B cell (primary cell): Measurements from ENCODE around the gene ADAR. TPM values are rescaled to one million over a fixed set of nuclear protein-coding genes. Genes with fewer than 3 reads are reported as not detected.

Experiments used
- ATAC-seq: fragments of 200-7000 bp; cut with Tn5 transposase; one replicate; pipeline ENCODE4 v1.10.0; 2021; ENCODE audit warnings: low read depth, mild to moderate bottlenecking, moderate number of reproducible peaks, moderate library complexity
- CTCF ChIA-PET: fragments of 350-600 bp; sonication (Branson Sonifier 250); formaldehyde crosslinking; loops from one replicate; lab custom pipeline; 2021; ENCODE audit warnings: antibody characterized with exemption, inconsistent platforms; lab: Charles Lee
- POLR2A ChIA-PET: fragments of 350-600 bp; sonication (Branson Sonifier 250); formaldehyde crosslinking; loops from one replicate; lab custom pipeline; 2021; ENCODE audit warnings: antibody characterized with exemption; lab: Charles Lee
- DNase-seq: peaks from one replicate; pipeline ENCODE4 v3.0.0; 2013
- H2AFZ ChIP-seq: 2 replicates; pipeline ENCODE4 v1.6.1; 2012; ENCODE audit warnings: mild to moderate bottlenecking, low read depth, low read length; ENCODE audit not compliant: insufficient read depth, poor library complexity, severe bottlenecking
- H3K27ac ChIP-seq, 2 donors: 1 replicate in 1 of 2; 2 replicates in 1 of 2; pipeline ENCODE4 v1.5.1; 2012 to 2013; ENCODE audit warnings: low read length in 2 of 2, mild to moderate bottlenecking in 2 of 2, moderate library complexity in 1 of 2
- H3K27me3 ChIP-seq, 4 experiments: fragments of 200-600 bp in 1 of 4; sonication (generic) in 1 of 4; replicated peaks in 1 of 4; 1 replicate in 2 of 4; 2 replicates in 2 of 4; pipeline versions ENCODE4 v1.6.1 to v1.7.0; 2013 to 2016; ENCODE audit warnings: low read length in 3 of 4, mild to moderate bottlenecking in 2 of 4, mixed read lengths in 1 of 4, moderate library complexity in 1 of 4; ENCODE audit not compliant: insufficient read depth in 4 of 4, control insufficient read depth in 3 of 4; ENCODE audit errors: control extremely low read depth in 1 of 4
- H3K36me3 ChIP-seq, 2 experiments: replicated peaks in 1 of 2; 1 replicate in 1 of 2; 2 replicates in 1 of 2; pipeline versions ENCODE4 v1.6.1 to v1.7.1; 2013; ENCODE audit warnings: low read length in 1 of 2; ENCODE audit not compliant: insufficient read depth in 2 of 2, control insufficient read depth in 1 of 2; ENCODE audit errors: control extremely low read depth in 1 of 2, extremely low read depth in 1 of 2
- H3K4me1 ChIP-seq, 2 donors: fragments of 200-600 bp in 1 of 2; sonication (generic) in 1 of 2; 1 replicate in 1 of 2; 2 replicates in 1 of 2; pipeline versions ENCODE4 v1.5.1 to v1.6.1; 2013 to 2017; ENCODE audit warnings: low read length in 2 of 2; ENCODE audit not compliant: control insufficient read depth in 2 of 2, insufficient read depth in 2 of 2
- H3K4me2 ChIP-seq: replicated peaks from 2 replicates; pipeline ENCODE3; 2012; ENCODE audit warnings: mild to moderate bottlenecking, low read depth, low read length; ENCODE audit not compliant: poor library complexity, severe bottlenecking
- H3K4me3 ChIP-seq, 5 experiments: fragments of 200-600 bp in 1 of 5; sonication (generic) in 1 of 5; 1 replicate in 3 of 5; 2 replicates in 2 of 5; pipeline versions ENCODE4 v1.5.1 to v1.7.0; 2011 to 2016; ENCODE audit warnings: low read length in 4 of 5, mild to moderate bottlenecking in 4 of 5, low read depth in 2 of 5, control low read depth in 1 of 5, moderate library complexity in 1 of 5; ENCODE audit not compliant: insufficient read depth in 1 of 5; ENCODE audit errors: control extremely low read depth in 1 of 5, extremely low read depth in 1 of 5
- H3K79me2 ChIP-seq: fragments of 200-600 bp; sonication (generic); one replicate; pipeline ENCODE4 v1.6.0; 2016; ENCODE audit warnings: low read length; ENCODE audit not compliant: control insufficient read depth, insufficient read depth
- H3K9ac ChIP-seq: fragments of 200-600 bp; sonication (generic); 2 replicates; pipeline ENCODE4 v1.6.1; 2017; ENCODE audit warnings: mild to moderate bottlenecking, low read length, moderate library complexity
- H3K9me3 ChIP-seq, 3 donors: one replicate each; pipeline versions ENCODE4 v1.6.1 to v1.7.1; 2013; ENCODE audit warnings: low read length in 2 of 3; ENCODE audit not compliant: control insufficient read depth in 2 of 3, insufficient read depth in 1 of 3; ENCODE audit errors: control extremely low read depth in 1 of 3
- H4K20me1 ChIP-seq: 2 replicates; pipeline ENCODE4 v1.6.0; 2012; ENCODE audit warnings: mild to moderate bottlenecking, low read length; ENCODE audit not compliant: insufficient read depth, control insufficient read depth, poor library complexity, severe bottlenecking
- H3K27ac Mint-ChIP-seq: one replicate; pipeline ENCODE4 v1.8.0; 2021; ENCODE audit warnings: mixed read lengths
- H3K27me3 Mint-ChIP-seq: one replicate; pipeline ENCODE4 v1.8.0; 2021; ENCODE audit warnings: mixed read lengths
- H3K4me1 Mint-ChIP-seq: one replicate; pipeline ENCODE4 v1.8.0; 2021; ENCODE audit warnings: mixed read lengths
- H3K4me3 Mint-ChIP-seq: one replicate; pipeline ENCODE4 v1.8.0; 2021; ENCODE audit warnings: mixed read lengths
- H3K9me3 Mint-ChIP-seq: one replicate; pipeline ENCODE4 v1.8.0; 2022; ENCODE audit warnings: mixed read lengths; ENCODE audit not compliant: insufficient read depth
- EZH2 ChIP-seq: IDR thresholded peaks from 2 replicates; pipeline ENCODE4 v1.6.1; 2012; ENCODE audit warnings: borderline replicate concordance, low read depth, mild to moderate bottlenecking, moderate library complexity, low read length; ENCODE audit not compliant: insufficient read depth, poor library complexity, severe bottlenecking
- WGBS: methylation state at CpG from one replicate; pipeline ENCODE4 v1.1.5; 2013; ENCODE audit warnings: missing lambda C conversion rate; ENCODE audit not compliant: insufficient coverage; 5-methylcytosine and 5-hydroxymethylcytosine counted together
- intact Hi-C: fragments of 100-400 bp; cut with micrococcal nuclease; formaldehyde crosslinking; loops from one replicate; pipeline ENCODE4 v1.10.0; 2022
- polyA plus RNA-seq: library from polyadenylated mRNA; depleted of rRNA; stranded (reverse); fragments of >200 nt; gene quantifications from 2 replicates; pipeline ENCODE4 v1.2.3, GENCODE V29; 2012
- total RNA-seq, 2 donors: library from RNA; stranded (reverse); fragments of 120-200 nt in 1 of 2; gene quantifications; 1 replicate in 1 of 2; 2 replicates in 1 of 2; pipeline versions ENCODE4 v1.2.3 to v1.2.4, GENCODE V29; 2013 to 2022
- TF ChIP-seq, protein P1 (sequence below): fragments of 200-600 bp; IDR thresholded peaks from one replicate; pipeline ENCODE4 v1.8.0; 2022; ENCODE audit warnings: antibody characterized with exemption, mild to moderate bottlenecking

ADAR gene
- total and polyA plus RNA-seq, 2 donors (not counting 1 experiment from before 2014, with no cell fraction given) = 64.9 to 241 TPM

DNA sequence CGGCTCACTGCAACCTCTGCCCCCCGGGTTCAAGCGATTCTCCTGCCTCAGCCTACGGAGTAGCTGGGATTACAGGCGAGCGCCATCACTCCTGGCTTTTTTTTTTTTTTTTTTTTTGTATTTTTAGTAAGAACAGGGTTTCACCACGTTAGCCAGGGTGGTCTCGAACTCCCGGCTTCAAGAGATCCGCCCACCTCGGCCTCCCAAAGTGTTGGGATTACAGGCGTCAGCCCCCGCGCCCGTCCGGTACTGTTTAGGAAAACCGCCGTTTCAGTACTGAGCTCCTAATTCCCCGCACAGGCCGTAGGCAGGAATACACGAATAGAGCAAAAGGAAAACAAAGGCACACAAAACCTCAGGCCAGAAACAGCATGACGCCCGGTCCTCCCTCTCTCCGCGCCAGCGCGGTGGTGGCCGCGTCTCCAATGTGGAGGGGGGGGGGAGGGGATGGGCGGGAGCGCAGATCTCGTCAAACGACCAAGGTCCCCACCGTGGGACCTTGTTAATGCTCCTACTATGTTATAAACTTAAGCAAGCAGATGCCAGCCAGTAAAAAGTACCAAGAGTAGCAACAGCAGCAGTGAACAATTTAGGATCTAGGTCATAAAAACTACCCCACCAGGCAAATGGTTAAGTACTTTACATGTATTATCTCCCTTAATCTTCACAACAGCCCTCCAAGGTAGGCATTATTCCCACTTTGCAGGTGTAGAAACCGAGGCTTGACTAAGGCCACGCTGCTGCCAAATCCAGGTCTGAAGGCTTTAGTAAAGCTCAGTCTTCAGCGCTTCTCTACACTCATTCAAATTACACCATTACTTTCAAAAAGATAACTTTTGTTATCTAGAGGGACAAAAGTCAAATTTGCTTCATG is 648 bp upstream of the ADAR start:
- peaks cover 89% of the 10 kb centered on the region for H3K79me2 ChIP-seq
- H3K27me3 ChIP-seq = no peaks in the 10 kb centered on the region
- ChIA-PET POLR2A (interaction anchor here (0.6 to 1.2 kb wide), 12 partner anchors 11 to 1290 kb away, joined by 3 to 14 read pairs (median 4); no protein-coding TSS in a partner anchor), CTCF (interaction anchor here (0.6 to 1.5 kb wide), 6 partner anchors 21 to 1124 kb away, joined by 3 to 5 read pairs (median 4); no protein-coding TSS in a partner anchor)
- Mint-ChIP-seq H3K9me3 (no peaks in the 10 kb centered on the region), H3K27ac (peak overlapping the region; percentile 96), H3K27me3 (no peaks in the 10 kb centered on the region), H3K4me1 (peaks cover 55% of the 10 kb centered on the region), H3K4me3 (peak overlapping the region; percentile 98)
- no peak for TF ChIP-seq EZH2
- TF ChIP-seq, protein P1, sequence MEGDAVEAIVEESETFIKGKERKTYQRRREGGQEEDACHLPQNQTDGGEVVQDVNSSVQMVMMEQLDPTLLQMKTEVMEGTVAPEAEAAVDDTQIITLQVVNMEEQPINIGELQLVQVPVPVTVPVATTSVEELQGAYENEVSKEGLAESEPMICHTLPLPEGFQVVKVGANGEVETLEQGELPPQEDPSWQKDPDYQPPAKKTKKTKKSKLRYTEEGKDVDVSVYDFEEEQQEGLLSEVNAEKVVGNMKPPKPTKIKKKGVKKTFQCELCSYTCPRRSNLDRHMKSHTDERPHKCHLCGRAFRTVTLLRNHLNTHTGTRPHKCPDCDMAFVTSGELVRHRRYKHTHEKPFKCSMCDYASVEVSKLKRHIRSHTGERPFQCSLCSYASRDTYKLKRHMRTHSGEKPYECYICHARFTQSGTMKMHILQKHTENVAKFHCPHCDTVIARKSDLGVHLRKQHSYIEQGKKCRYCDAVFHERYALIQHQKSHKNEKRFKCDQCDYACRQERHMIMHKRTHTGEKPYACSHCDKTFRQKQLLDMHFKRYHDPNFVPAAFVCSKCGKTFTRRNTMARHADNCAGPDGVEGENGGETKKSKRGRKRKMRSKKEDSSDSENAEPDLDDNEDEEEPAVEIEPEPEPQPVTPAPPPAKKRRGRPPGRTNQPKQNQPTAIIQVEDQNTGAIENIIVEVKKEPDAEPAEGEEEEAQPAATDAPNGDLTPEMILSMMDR = no peak
- peak; percentile 66 for DNase-seq
- peaks cover 47 to 56% of the 10 kb centered on the region in 2 donors for H3K4me1 ChIP-seq
- peak overlapping the region; percentile 83 to 96 (median 93) for H3K4me3 ChIP-seq
- peak overlapping the region; percentile 86 to 97 for H3K27ac ChIP-seq
- WGBS = 6% methylated on average over 14 of the region's 37 CpGs
- H4K20me1 ChIP-seq = peaks cover 24% of the 10 kb centered on the region
- H2AFZ ChIP-seq = peak overlapping the region; percentile 93
- ATAC-seq = peak; percentile 15
- H3K9me3 ChIP-seq = no peaks in the 10 kb centered on the region
- peak overlapping the region; percentile 99 for H3K9ac ChIP-seq
- intact Hi-C loops = loop anchor here (1.0 to 5.0 kb wide), 6 partner anchors 19 to 454 kb away; partner anchors contain the start of genes EFNA4, PBXIP1, PMVK and UBE2Q1
- H3K4me2 ChIP-seq = peak overlapping the region; percentile 86
- peaks cover 0 to 11% of the 10 kb centered on the region in 2 experiments for H3K36me3 ChIP-seq
